Transverse colon (tissue), 4 donors: ENCODE measurements around the gene RIC1. TPM values are rescaled to one million over a fixed set of nuclear protein-coding genes. Genes with fewer than 3 reads are reported as not detected.
"Not testable (repeated sequence)": the region's sequence is repeated elsewhere in the genome, so short reads cannot be mapped to it uniquely, and the experiment has no call there.

Experiments
- DNase-seq: peaks from one replicate; pipeline ENCODE4 v3.0.0-alpha.2; 2019
- H3K27ac ChIP-seq, 4 donors: fragments of 200-600 bp; sonication (generic); 2 replicates each; pipeline ENCODE4 v1.5.1; 2016 to 2018; ENCODE audit warnings: inconsistent platforms in 4 of 4
- H3K27me3 ChIP-seq: fragments of 200-600 bp; sonication (generic); 2 replicates; pipeline ENCODE4 v1.5.1; 2017; ENCODE audit warnings: inconsistent platforms
- H3K36me3 ChIP-seq, 4 donors: fragments of 200-600 bp; sonication (generic); 2 replicates each; pipeline ENCODE4 v1.5.1; 2017 to 2019; ENCODE audit warnings: inconsistent platforms in 4 of 4
- H3K4me1 ChIP-seq, 4 donors: fragments of 200-600 bp; sonication (generic); 2 replicates each; pipeline ENCODE4 v1.5.1; 2017 to 2020; ENCODE audit warnings: inconsistent platforms in 4 of 4
- H3K4me3 ChIP-seq, 4 donors: fragments of 200-600 bp; sonication (generic); 1 replicate in 1 of 4; 2 replicates in 3 of 4; pipeline versions ENCODE4 v1.5.1 to v1.6.1; 2017 to 2019; ENCODE audit warnings: inconsistent platforms in 4 of 4
- H3K9me3 ChIP-seq, 2 donors: fragments of 200-600 bp; sonication (generic); 2 replicates each; pipeline ENCODE4 v1.5.1; 2017 to 2019; ENCODE audit warnings: inconsistent platforms in 2 of 2
- CTCF ChIP-seq, 5 experiments: fragments of 200-600 bp in 3 of 5; fragments of 450-650 bp in 2 of 5; sonication (generic) in 3 of 5; IDR thresholded peaks; 1 replicate in 2 of 5; 2 replicates in 3 of 5; pipeline ENCODE4 v1.5.1; 2016 to 2017; ENCODE audit warnings: antibody characterized with exemption in 5 of 5, inconsistent platforms in 3 of 5, mild to moderate bottlenecking in 2 of 5, moderate library complexity in 1 of 5
- EP300 ChIP-seq: sonication (generic); formaldehyde crosslinking; IDR thresholded peaks from one replicate; pipeline ENCODE4 v1.6.1; 2017; ENCODE audit warnings: antibody characterized with exemption, low read depth
- POLR2A ChIP-seq: fragments of 450-650 bp; IDR thresholded peaks from one replicate; pipeline ENCODE4 v1.6.1; 2016; ENCODE audit warnings: antibody characterized with exemption, mild to moderate bottlenecking, moderate library complexity
- POLR2AphosphoS5 ChIP-seq, 3 donors: sonication (generic); formaldehyde crosslinking; IDR thresholded peaks; one replicate each; pipeline ENCODE4 v1.6.1; 2016; ENCODE audit warnings: antibody characterized with exemption in 3 of 3
- WGBS, 2 donors: methylation state at CpG; one replicate each; pipeline ENCODE4 v1.1.5; 2018; ENCODE audit warnings: low coverage in 1 of 2; 5-methylcytosine and 5-hydroxymethylcytosine counted together
- in situ Hi-C, 4 donors: fragments of 200-750 bp; cut with MboI; loops; one replicate each; pipeline versions ENCODE4 v1.15.0 to v1.15.1; 2017; ENCODE audit warnings: low sequenced_read_pairs in 3 of 4, low pct_ligation_motif_present in 1 of 4, low pct_unique_long_range_greater_than_20kb in 1 of 4
- intact Hi-C: fragments of 100-400 bp; cut with DNase I; formaldehyde crosslinking; loops from one replicate; pipeline ENCODE4 v1.15.1; 2023; ENCODE audit warnings: low total_unique reads
- total RNA-seq, 4 donors: library from RNA; depleted of rRNA; stranded (reverse); fragments of >200 nt; gene quantifications; one replicate each; pipeline ENCODE4 v1.1.0, GENCODE V29; 2016

Gene RIC1
- total RNA-seq, 4 donors from 2014 or later, result 22.5 to 93.9 (median 42.8) TPM

GRCh38 chr9:5793812-5794211 is 164.9 kb downstream of the RIC1 start:
- no peak for DNase-seq
- Histone ChIP-seq H3K4me3 (no peak overlapping the region), H3K9me3 (no peaks in the 10 kb centered on the region), H3K4me1 (peaks cover 0 to 4% (median 0%) of the 10 kb centered on the region in 4 donors), H3K27ac (no peak overlapping the region), H3K27me3 (no peaks in the 10 kb centered on the region), H3K36me3 (peaks cover 0 to 11% (median 3%) of the 10 kb centered on the region in 4 donors)
- intact Hi-C loops, result no loop called here
- TF ChIP-seq POLR2AphosphoS5 (IDR thresholded peaks at IDR 0.05), result no peak
- TF ChIP-seq POLR2A, result no peak
- TF ChIP-seq EP300, result no peak
- no peak for TF ChIP-seq CTCF (IDR thresholded peaks at IDR 0.05)
- WGBS, 2 donors, result 60 to 91% methylated on average over 1 of the region's 1 CpG
- in situ Hi-C loops, result no loop called here

- 52 to 58% methylated on average over 2 of the region's 2 CpGs for WGBS, 2 donors
- intact Hi-C loops, result loop anchor here (5.0 kb wide), 1 partner anchor 369 kb away; no protein-coding TSS in a partner anchor
- no peaks in the 10 kb centered on the region for H3K27me3 ChIP-seq
- H3K4me1 ChIP-seq, result peaks cover 0 to 17% (median 12%) of the 10 kb centered on the region in 4 donors
- no peaks in the 10 kb centered on the region for H3K9me3 ChIP-seq
- in situ Hi-C loops, result no loop called here
- TF ChIP-seq CTCF (IDR thresholded peaks at IDR 0.05), result no peak
- TF ChIP-seq POLR2AphosphoS5 (IDR thresholded peaks at IDR 0.05), result no peak
- no peak for TF ChIP-seq EP300
- TF ChIP-seq POLR2A, result no peak
- H3K27ac ChIP-seq, result no peak overlapping the region
- H3K36me3 ChIP-seq, result peaks cover 0 to 9% (median 2%) of the 10 kb centered on the region in 4 donors
- no peak overlapping the region for H3K4me3 ChIP-seq
- no peak for DNase-seq
Observed at GRCh38 chr9:5796298-5796697, 167.4 kb downstream of the RIC1 start.

GRCh38 chr9:5798581-5798980 is 169.7 kb downstream of the RIC1 start:
- Histone ChIP-seq H3K4me3 (no peak overlapping the region), H3K27me3 (no peaks in the 10 kb centered on the region), H3K9me3 (no peaks in the 10 kb centered on the region), H3K27ac (no peak overlapping the region), H3K36me3 (peaks cover 0 to 7% (median 0%) of the 10 kb centered on the region in 4 donors), H3K4me1 (peaks cover 0 to 22% (median 17%) of the 10 kb centered on the region in 4 donors)
- no peak for DNase-seq
- in situ Hi-C loops, result no loop called here
- TF ChIP-seq POLR2AphosphoS5 (IDR thresholded peaks at IDR 0.05) (no peak), CTCF (IDR thresholded peaks at IDR 0.05) (no peak), EP300 (no peak), POLR2A (no peak)
- intact Hi-C loops, result loop anchor here (5.0 kb wide), 1 partner anchor 371 kb away; no protein-coding TSS in a partner anchor
- 74 to 100% methylated on average over 1 to 2 of the region's 2 CpGs for whole genome bisulfite sequencing, 2 donors

GRCh38 chr9:5799314-5799713 is 170.4 kb downstream of the RIC1 start:
- intact Hi-C loops (loop anchor here (5.0 kb wide), 1 partner anchor 372 kb away; no protein-coding TSS in a partner anchor), in situ Hi-C loops (no loop called here)
- Histone ChIP-seq H3K27ac (no peak overlapping the region), H3K27me3 (no peaks in the 10 kb centered on the region), H3K36me3 (peaks cover 0 to 7% (median 0%) of the 10 kb centered on the region in 4 donors), H3K9me3 (no peaks in the 10 kb centered on the region), H3K4me1 (peaks cover 0 to 22% (median 17%) of the 10 kb centered on the region in 4 donors), H3K4me3 (peak overlapping the region in 1 of 4 donors; percentile 16)
- DNase-seq, result no peak
- 23 to 39% methylated on average over 4 to 5 of the region's 5 CpGs for WGBS, 2 donors
- TF ChIP-seq POLR2A (no peak), CTCF (IDR thresholded peaks at IDR 0.05) (peak; percentile 46 to 58 (median 52)), EP300 (no peak), POLR2AphosphoS5 (IDR thresholded peaks at IDR 0.05) (no peak)

GRCh38 chr9:5800378-5800777 is 171.5 kb downstream of the RIC1 start:
- intact Hi-C loops, H3K9me3 ChIP-seq, in situ Hi-C loops, H3K27me3 ChIP-seq, H3K4me3 ChIP-seq, H3K36me3 ChIP-seq, DNase-seq, H3K27ac ChIP-seq: not testable (repeated sequence)
- WGBS, 2 donors, result 90 to 100% methylated on average over 2 to 7 of the region's 7 CpGs
- H3K4me1 ChIP-seq, result peaks cover 0 to 22% (median 17%) of the 10 kb centered on the region in 4 donors
